ENCODE measurements around the gene SUPV3L1.

Gene SUPV3L1

DNA sequence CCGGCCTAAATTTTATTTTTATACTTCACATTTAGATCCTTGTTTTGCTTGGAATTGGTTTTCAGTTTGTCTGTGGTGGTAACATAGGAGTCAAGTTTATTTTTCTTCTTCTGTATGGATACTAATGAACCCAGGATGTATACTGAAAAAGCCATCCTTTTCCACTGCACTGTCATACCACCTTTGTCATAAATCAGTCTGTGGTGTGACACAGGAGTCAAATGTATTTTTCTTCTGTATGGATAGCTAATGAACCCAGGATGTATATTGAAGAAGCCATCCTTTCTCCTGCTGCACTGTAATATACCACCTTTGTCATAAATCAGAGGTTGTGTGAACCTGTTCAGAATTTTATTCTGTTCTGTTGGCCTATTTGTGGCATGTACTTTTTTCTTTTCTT lies 34.7 kb upstream of the SUPV3L1 start:
- no peak for DNase-seq
- no peak overlapping the region for H3K4me3 Mint-ChIP-seq
- no peaks in the 10 kb centered on the region for H3K4me1 Mint-ChIP-seq
- TF ChIP-seq, protein P1, sequence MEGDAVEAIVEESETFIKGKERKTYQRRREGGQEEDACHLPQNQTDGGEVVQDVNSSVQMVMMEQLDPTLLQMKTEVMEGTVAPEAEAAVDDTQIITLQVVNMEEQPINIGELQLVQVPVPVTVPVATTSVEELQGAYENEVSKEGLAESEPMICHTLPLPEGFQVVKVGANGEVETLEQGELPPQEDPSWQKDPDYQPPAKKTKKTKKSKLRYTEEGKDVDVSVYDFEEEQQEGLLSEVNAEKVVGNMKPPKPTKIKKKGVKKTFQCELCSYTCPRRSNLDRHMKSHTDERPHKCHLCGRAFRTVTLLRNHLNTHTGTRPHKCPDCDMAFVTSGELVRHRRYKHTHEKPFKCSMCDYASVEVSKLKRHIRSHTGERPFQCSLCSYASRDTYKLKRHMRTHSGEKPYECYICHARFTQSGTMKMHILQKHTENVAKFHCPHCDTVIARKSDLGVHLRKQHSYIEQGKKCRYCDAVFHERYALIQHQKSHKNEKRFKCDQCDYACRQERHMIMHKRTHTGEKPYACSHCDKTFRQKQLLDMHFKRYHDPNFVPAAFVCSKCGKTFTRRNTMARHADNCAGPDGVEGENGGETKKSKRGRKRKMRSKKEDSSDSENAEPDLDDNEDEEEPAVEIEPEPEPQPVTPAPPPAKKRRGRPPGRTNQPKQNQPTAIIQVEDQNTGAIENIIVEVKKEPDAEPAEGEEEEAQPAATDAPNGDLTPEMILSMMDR (IDR thresholded peaks at IDR 0.05), result no peak
- H3K9me3 Mint-ChIP-seq, result no peaks in the 10 kb centered on the region
- H3K36me3 Mint-ChIP-seq (ENCODE audit: low read depth), result peaks cover 31% of the 10 kb centered on the region
- no peak overlapping the region for H3K27ac Mint-ChIP-seq
- peaks cover 3% of the 10 kb centered on the region for H3K27me3 Mint-ChIP-seq (ENCODE audit: low read depth, poor library complexity)

DNA sequence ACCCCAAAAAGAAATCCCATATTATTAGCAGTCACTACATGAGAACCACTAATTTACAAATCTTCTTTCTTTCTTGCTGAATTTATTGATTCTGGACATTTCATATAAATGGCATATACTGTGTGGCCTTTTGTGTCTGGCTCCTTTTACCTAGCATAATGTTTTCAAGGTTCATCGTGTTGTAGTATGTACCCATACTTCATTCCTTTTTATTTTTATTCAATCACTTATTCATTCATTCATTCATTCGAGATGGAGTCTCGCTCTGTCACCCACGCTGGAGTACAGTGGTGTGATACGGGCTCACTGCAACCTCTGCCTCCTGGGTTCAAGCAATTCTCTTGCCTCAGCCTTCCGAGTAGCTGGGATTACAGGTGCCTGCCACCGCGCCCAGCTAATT lies 34.2 kb upstream of the SUPV3L1 start:
- Mint-ChIP-seq H3K27me3 (ENCODE audit: low read depth, poor library complexity) (peaks cover 3% of the 10 kb centered on the region), H3K9me3 (no peaks in the 10 kb centered on the region), H3K4me1 (no peaks in the 10 kb centered on the region), H3K27ac (no peak overlapping the region), H3K36me3 (ENCODE audit: low read depth) (peaks cover 31% of the 10 kb centered on the region), H3K4me3 (no peak overlapping the region)
- no peak for DNase-seq
- TF ChIP-seq, protein P1 (IDR thresholded peaks at IDR 0.05), result no peak

DNA sequence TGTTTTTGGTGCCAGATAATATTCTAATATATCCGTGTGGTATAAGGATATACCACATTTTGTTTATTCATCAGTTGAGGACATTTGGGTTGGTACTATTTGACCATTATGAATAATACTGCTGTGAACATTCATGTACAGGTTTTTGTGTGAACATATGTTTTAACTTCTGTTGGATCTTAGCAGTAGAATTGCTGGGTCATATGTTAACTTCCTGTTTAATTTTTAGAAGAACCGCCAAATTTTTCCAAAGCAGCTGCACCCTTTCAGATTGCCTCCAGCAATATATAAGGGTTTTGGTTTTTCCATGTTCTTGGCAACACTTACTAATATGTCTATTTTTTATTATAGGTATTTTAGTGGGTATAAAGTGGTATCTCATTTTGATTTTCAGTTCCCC lies 33.3 kb upstream of the SUPV3L1 start:
- no peak for DNase-seq
- H3K27ac Mint-ChIP-seq, result no peak overlapping the region

DNA sequence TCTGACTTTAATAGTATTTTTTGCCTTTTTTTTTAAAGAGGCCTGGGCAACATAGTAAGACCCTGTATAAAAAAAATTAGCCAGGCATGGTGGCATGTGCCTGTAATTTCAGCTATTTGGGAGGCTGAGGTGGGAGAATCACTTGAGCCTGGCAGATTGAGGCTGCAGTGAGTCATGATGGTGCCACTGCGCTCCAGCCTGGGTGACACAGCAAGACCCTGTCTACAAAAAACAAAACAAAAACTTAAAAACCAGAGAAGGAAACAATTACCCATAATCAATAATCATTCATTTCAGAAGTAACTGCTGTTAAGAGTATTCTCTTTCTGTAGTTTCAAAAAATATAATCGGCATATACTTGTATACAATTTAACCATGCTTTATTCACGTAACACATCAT lies 28.1 kb upstream of the SUPV3L1 start:
- H3K4me3 Mint-ChIP-seq, result no peak overlapping the region
- no peak overlapping the region for H3K27ac Mint-ChIP-seq
- peaks cover 11% of the 10 kb centered on the region for H3K36me3 Mint-ChIP-seq (ENCODE audit: low read depth)
- DNase-seq, result no peak
- H3K9me3 Mint-ChIP-seq, result no peaks in the 10 kb centered on the region
- TF ChIP-seq, protein P1 (IDR thresholded peaks at IDR 0.05), result no peak
- peaks cover 3% of the 10 kb centered on the region for H3K27me3 Mint-ChIP-seq (ENCODE audit: low read depth, poor library complexity)
- H3K4me1 Mint-ChIP-seq, result no peaks in the 10 kb centered on the region

More for the DNA sequence above, 33.3 kb upstream of the SUPV3L1 start:
- no peak overlapping the region for H3K4me3 Mint-ChIP-seq
- H3K36me3 Mint-ChIP-seq (ENCODE audit: low read depth), result peaks cover 24% of the 10 kb centered on the region
- TF ChIP-seq, protein P1 (IDR thresholded peaks at IDR 0.05), result no peak
- no peaks in the 10 kb centered on the region for H3K4me1 Mint-ChIP-seq
- peaks cover 3% of the 10 kb centered on the region for H3K27me3 Mint-ChIP-seq (ENCODE audit: low read depth, poor library complexity)
- H3K9me3 Mint-ChIP-seq, result no peaks in the 10 kb centered on the region

DNA sequence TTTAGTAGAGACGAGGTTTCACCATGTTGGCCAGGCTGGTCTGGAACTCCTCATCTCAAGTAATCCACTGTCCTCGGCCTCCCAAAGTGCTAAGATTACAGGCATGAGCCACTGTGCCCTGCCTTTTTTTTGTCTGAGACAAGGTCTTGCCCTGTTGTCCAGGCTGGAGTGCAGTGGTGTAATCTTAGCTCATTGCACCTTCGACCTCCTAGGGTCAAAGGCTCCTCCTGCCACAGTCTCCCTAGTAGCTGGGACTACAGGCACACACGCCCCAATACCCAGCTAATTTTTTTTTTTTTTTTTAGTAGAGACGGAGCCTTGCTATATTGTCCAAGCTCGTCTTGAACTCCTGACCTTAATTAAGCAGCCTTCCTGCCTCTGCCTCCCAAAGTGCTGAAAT lies 26.8 kb upstream of the SUPV3L1 start:
- Mint-ChIP-seq H3K4me3 (no peak overlapping the region), H3K36me3 (ENCODE audit: low read depth) (peaks cover 18% of the 10 kb centered on the region), H3K4me1 (no peaks in the 10 kb centered on the region), H3K27ac (no peak overlapping the region), H3K27me3 (ENCODE audit: low read depth, poor library complexity) (peaks cover 3% of the 10 kb centered on the region), H3K9me3 (no peaks in the 10 kb centered on the region)
- DNase-seq, result no peak
- TF ChIP-seq, protein P1 (IDR thresholded peaks at IDR 0.05), result no peak

DNA sequence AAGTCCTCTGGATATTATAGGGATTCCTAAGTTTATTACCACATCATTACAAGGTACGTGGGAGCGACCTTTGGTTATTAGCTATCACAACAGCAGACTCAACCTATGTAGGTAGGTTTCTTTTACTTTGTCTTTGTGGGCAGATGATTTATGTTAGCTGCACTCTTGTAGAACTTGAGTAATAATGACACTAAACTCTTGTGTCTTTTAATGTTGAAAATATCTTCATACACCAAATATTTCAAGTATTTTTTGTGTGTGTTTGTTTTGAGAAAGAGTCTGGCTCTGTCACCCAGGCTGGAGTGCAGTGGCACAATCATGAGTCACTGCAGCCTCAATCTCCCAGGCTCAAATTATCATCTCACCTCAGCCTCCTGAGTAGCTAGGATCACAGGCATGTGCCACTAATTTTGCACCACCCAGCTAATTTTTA lies 19.2 kb upstream of the SUPV3L1 start:
- peaks cover 32% of the 10 kb centered on the region for H3K36me3 Mint-ChIP-seq (ENCODE audit: low read depth)
- H3K27me3 Mint-ChIP-seq (ENCODE audit: low read depth, poor library complexity), result no peaks in the 10 kb centered on the region
- TF ChIP-seq, protein P1 (IDR thresholded peaks at IDR 0.05), result no peak
- no peak overlapping the region for H3K27ac Mint-ChIP-seq
- H3K4me1 Mint-ChIP-seq, result no peaks in the 10 kb centered on the region
- H3K9me3 Mint-ChIP-seq, result no peaks in the 10 kb centered on the region
- H3K4me3 Mint-ChIP-seq, result no peak overlapping the region
- no peak for DNase-seq
